IMR-90 (cell line): ENCODE data around the gene GGTA1. TPM values are rescaled to one million over a fixed set of nuclear protein-coding genes. Genes with fewer than 3 reads are reported as not detected.

Experiments
- ATAC-seq: fragments of 200-7000 bp; cut with Tn5 transposase; 2 replicates; pipeline ENCODE4 v1.9.1; 2020; ENCODE audit warnings: low read depth, mild to moderate bottlenecking, moderate library complexity
- BruUV-seq: library from RNA; stranded (reverse); fragments of 400-500 nt; replicated peaks from 2 replicates; lab custom pipeline; 2021; lab: Mats Ljungman, UMichigan
- CTCF ChIA-PET: fragments of 300-600 bp; formaldehyde crosslinking; extraction: SDS; loops from one replicate; lab custom pipeline; 2021; ENCODE audit warnings: antibody characterized with exemption; lab: Yijun Ruan, JAX
- POLR2A ChIA-PET: fragments of 300-600 bp; sonication (Branson Sonifier 250); formaldehyde crosslinking; loops from one replicate; lab custom pipeline; 2022; ENCODE audit warnings: antibody characterized with exemption; ENCODE audit not compliant: unreplicated experiment; lab: Charles Lee
- DNase-seq: peaks from one replicate; pipeline ENCODE4 v3.0.0; 2013
- H2AFZ ChIP-seq: replicated peaks from 2 replicates; pipeline ENCODE3; 2013; ENCODE audit warnings: low read length, mild to moderate bottlenecking; ENCODE audit not compliant: poor library complexity
- H2AK5ac ChIP-seq: 2 replicates; pipeline ENCODE4 v1.6.1; 2013; ENCODE audit warnings: low read depth, low read length, inconsistent platforms
- H2AK9ac ChIP-seq: replicated peaks from 2 replicates; pipeline ENCODE3; 2013; ENCODE audit warnings: mild to moderate bottlenecking, low read depth, low read length, moderate library complexity; ENCODE audit not compliant: poor library complexity
- H2BK120ac ChIP-seq: 2 replicates; pipeline ENCODE4 v1.6.1; 2013; ENCODE audit warnings: low read depth, low read length, inconsistent platforms
- H2BK15ac ChIP-seq: 3 replicates; pipeline ENCODE4 v1.6.1; 2013; ENCODE audit warnings: low read depth, low read length, inconsistent platforms
- H2BK20ac ChIP-seq: 2 replicates; pipeline ENCODE4 v1.6.1; 2013; ENCODE audit warnings: low read depth, mild to moderate bottlenecking, inconsistent platforms, low read length, moderate library complexity
- H2BK5ac ChIP-seq: 2 replicates; pipeline ENCODE4 v1.6.1; 2013; ENCODE audit warnings: mild to moderate bottlenecking, low read depth, low read length, inconsistent platforms; ENCODE audit not compliant: poor library complexity, severe bottlenecking
- H3K14ac ChIP-seq: replicated peaks from 2 replicates; pipeline ENCODE4 v1.6.1; 2013; ENCODE audit warnings: low read depth, low read length, inconsistent platforms
- H3K18ac ChIP-seq: 2 replicates; pipeline ENCODE4 v1.6.1; 2013; ENCODE audit warnings: low read depth, low read length, control low read depth
- H3K23ac ChIP-seq: 2 replicates; pipeline ENCODE4 v1.6.1; 2013; ENCODE audit warnings: low read depth, low read length, inconsistent platforms
- H3K27ac ChIP-seq: 2 replicates; pipeline ENCODE4 v1.5.1; 2013; ENCODE audit warnings: mild to moderate bottlenecking, control low read depth, low read length; ENCODE audit not compliant: insufficient read depth
- H3K27me3 ChIP-seq: 2 replicates; pipeline ENCODE4 v1.6.1; 2013; ENCODE audit warnings: low read length; ENCODE audit not compliant: control insufficient read depth, insufficient read depth
- H3K36me3 ChIP-seq: 2 replicates; pipeline ENCODE4 v1.6.1; 2013; ENCODE audit warnings: low read length, mixed read lengths; ENCODE audit not compliant: control insufficient read depth, insufficient read depth
- H3K4ac ChIP-seq: 2 replicates; pipeline ENCODE4 v1.6.1; 2013; ENCODE audit warnings: low read depth, low read length, inconsistent platforms
- H3K4me1 ChIP-seq: 2 replicates; pipeline ENCODE4 v1.6.1; 2013; ENCODE audit warnings: low read length, mixed read lengths; ENCODE audit not compliant: control insufficient read depth, insufficient read depth
- H3K4me2 ChIP-seq: 2 replicates; pipeline ENCODE4 v1.6.1; 2013; ENCODE audit warnings: low read depth, mild to moderate bottlenecking, control low read depth, low read length, moderate library complexity
- H3K4me3 ChIP-seq: 2 replicates; pipeline ENCODE4 v1.5.1; 2013; ENCODE audit warnings: low read depth, mild to moderate bottlenecking, control low read depth, low read length, moderate library complexity; ENCODE audit not compliant: insufficient read depth
- H3K56ac ChIP-seq: 2 replicates; pipeline ENCODE4 v1.6.1; 2013; ENCODE audit warnings: low read length, inconsistent platforms; ENCODE audit not compliant: insufficient read depth; ENCODE audit errors: extremely low read depth
- H3K79me1 ChIP-seq, 2 experiments: 2 replicates each; pipeline ENCODE4 v1.6.1; 2013; ENCODE audit warnings: low read length in 2 of 2, inconsistent platforms in 1 of 2, low read depth in 1 of 2
- H3K9ac ChIP-seq: 2 replicates; pipeline ENCODE4 v1.6.1; 2013; ENCODE audit warnings: low read depth, low read length, control low read depth
- H3K9me1 ChIP-seq: 2 replicates; pipeline ENCODE4 v1.6.1; 2013; ENCODE audit warnings: low read length, inconsistent platforms; ENCODE audit not compliant: insufficient read depth
- H3K9me3 ChIP-seq: 2 replicates; pipeline ENCODE4 v1.6.1; 2013; ENCODE audit warnings: low read length; ENCODE audit not compliant: control insufficient read depth, insufficient read depth
- H4K20me1 ChIP-seq: 2 replicates; pipeline ENCODE4 v1.6.1; 2013; ENCODE audit warnings: low read length, inconsistent platforms; ENCODE audit not compliant: insufficient read depth
- H4K5ac ChIP-seq: 2 replicates; pipeline ENCODE4 v1.6.1; 2013; ENCODE audit warnings: mild to moderate bottlenecking, low read depth, low read length, control low read depth
- H4K8ac ChIP-seq, 2 experiments: 2 replicates each; pipeline ENCODE4 v1.6.1; 2013; ENCODE audit warnings: low read depth in 2 of 2, low read length in 2 of 2, control low read depth in 1 of 2, inconsistent platforms in 1 of 2
- H4K91ac ChIP-seq: 2 replicates; pipeline ENCODE4 v1.6.1; 2013; ENCODE audit warnings: low read depth, low read length, inconsistent platforms; ENCODE audit not compliant: insufficient read depth
- CEBPB ChIP-seq: IDR thresholded peaks from 2 replicates; pipeline ENCODE4 v1.6.1; 2012; ENCODE audit warnings: low read depth, low read length, improper control_type of control experiment
- CHD1 ChIP-seq: IDR thresholded peaks from 2 replicates; pipeline ENCODE4 v1.6.1; 2012; ENCODE audit warnings: low read depth, low read length, improper control_type of control experiment
- CTCF ChIP-seq: conservative IDR thresholded peaks from 2 replicates; pipeline ENCODE4 v1.5.1; 2012; ENCODE audit warnings: mild to moderate bottlenecking, low read depth, low read length, improper control_type of control experiment
- FOS ChIP-seq: fragments of 150-350 bp; IDR thresholded peaks from 2 replicates; pipeline ENCODE4 v1.6.1; 2016; ENCODE audit warnings: low read depth, low read length
- MAZ ChIP-seq: IDR thresholded peaks from 2 replicates; pipeline ENCODE4 v1.6.1; 2012; ENCODE audit warnings: low read depth, mild to moderate bottlenecking, low read length, improper control_type of control experiment, moderate library complexity, borderline replicate concordance
- MXI1 ChIP-seq: IDR thresholded peaks from 2 replicates; pipeline ENCODE4 v1.6.1; 2012; ENCODE audit warnings: low read depth, mild to moderate bottlenecking, low read length, moderate library complexity, borderline replicate concordance
- NFE2L2 ChIP-seq: fragments of 150-350 bp; IDR thresholded peaks from 2 replicates; pipeline ENCODE4 v1.6.1; 2016; ENCODE audit warnings: low read depth, mild to moderate bottlenecking, low read length
- POLR2A ChIP-seq: IDR thresholded peaks from 2 replicates; pipeline ENCODE4 v1.6.1; 2012; ENCODE audit warnings: mild to moderate bottlenecking, low read depth, low read length
- USF2 ChIP-seq: fragments of 150-350 bp; IDR thresholded peaks from 2 replicates; pipeline ENCODE4 v1.6.1; 2017; ENCODE audit warnings: mild to moderate bottlenecking, antibody characterized with exemption, low read length, low read depth
- WGBS, 2 experiments: methylation state at CpG; one replicate each; pipeline versions ENCODE4 v1.1.5 to v1.1.7; 2013; ENCODE audit warnings: missing lambda C conversion rate in 2 of 2; ENCODE audit not compliant: insufficient read length in 1 of 2; ENCODE audit errors: extremely low coverage in 2 of 2; 5-methylcytosine and 5-hydroxymethylcytosine counted together
- dilution Hi-C: fragments of 300-500 bp; cut with HindIII; formaldehyde crosslinking; loops from one replicate; pipeline ENCODE4 v1.14.3; 2018; ENCODE audit warnings: low sequenced_read_pairs; ENCODE audit not compliant: unreplicated experiment
- in situ Hi-C: fragments of 300-500 bp; cut with MboI; formaldehyde crosslinking; loops from 3 replicates; pipeline ENCODE4 v1.14.3; 2019; ENCODE audit warnings: low sequenced_read_pairs, inconsistent platforms, mixed read lengths
- intact Hi-C: fragments of 100-400 bp; cut with micrococcal nuclease; formaldehyde crosslinking; loops from 2 replicates; pipeline ENCODE4 v1.10.0; 2022
- polyA plus RNA-seq, 3 experiments: library from polyadenylated mRNA; depleted of rRNA; stranded (reverse); fragments of >200 nt; gene quantifications; 2 replicates each; pipeline ENCODE4 v1.2.3, GENCODE V29; 2012; ENCODE audit warnings: low replicate concordance in 1 of 3
- total RNA-seq: library from RNA; depleted of rRNA; stranded (reverse); fragments of >200 nt; gene quantifications from 2 replicates; pipeline ENCODE4 v1.2.3, GENCODE V29; 2012

Gene GGTA1
- total and polyA plus RNA-seq, 2 of the 4 experiments (the other 2 are of a cell fraction): not detected

GRCh38 chr9:121510766-121511550, 11.3 kb upstream of the GGTA1 start:
- Histone ChIP-seq H3K79me1 (no peaks in the 10 kb centered on the region), H2BK15ac (no peak overlapping the region), H3K56ac (no peak overlapping the region), H3K9ac (no peak overlapping the region), H2AFZ (peak overlapping the region; percentile 33), H2BK120ac (no peak overlapping the region), H3K4ac (no peak overlapping the region), H3K4me1 (no peaks in the 10 kb centered on the region), H2AK5ac (no peak overlapping the region), H3K9me1 (no peaks in the 10 kb centered on the region), H3K9me3 (no peaks in the 10 kb centered on the region), H3K23ac (no peak overlapping the region), H3K4me2 (no peak overlapping the region), H2BK20ac (no peak overlapping the region), H3K14ac (no peak overlapping the region), H4K91ac (no peak overlapping the region), H4K20me1 (no peaks in the 10 kb centered on the region), H3K4me3 (no peak overlapping the region), H3K18ac (no peak overlapping the region), H4K5ac (no peak overlapping the region), H4K8ac (no peak overlapping the region), H3K36me3 (no peaks in the 10 kb centered on the region), H3K27me3 (peaks cover 23% of the 10 kb centered on the region), H2AK9ac (no peak overlapping the region), H2BK5ac (no peak overlapping the region), H3K27ac (no peak overlapping the region)
- intact Hi-C loops: no loop called here
- DNase-seq (peak; percentile 29), ATAC-seq (peak; percentile 48)
- POLR2A ChIA-PET: no interaction called here
- WGBS, 2 experiments: 62% methylated on average over 6 of the region's 15 CpGs; no CpG with 5 or more reads in 1 of the 2 experiments
- TF ChIP-seq USF2 (no peak), POLR2A (no peak), CTCF (no peak), CEBPB (no peak), NFE2L2 (no peak), CHD1 (no peak), MXI1 (no peak), MAZ (no peak), FOS (no peak)
- in situ Hi-C loops: no loop called here
- BruUV-seq: no TSS peak
- CTCF ChIA-PET: interaction anchor here (0.6 to 0.9 kb wide), 2 partner anchors 11 to 664 kb away, joined by 3 read pairs; partner anchors contain the start of gene GGTA1
- dilution Hi-C loops: no loop called here
